ENCODE measurements around the gene MTERF4.

The MTERF4 gene

DNA sequence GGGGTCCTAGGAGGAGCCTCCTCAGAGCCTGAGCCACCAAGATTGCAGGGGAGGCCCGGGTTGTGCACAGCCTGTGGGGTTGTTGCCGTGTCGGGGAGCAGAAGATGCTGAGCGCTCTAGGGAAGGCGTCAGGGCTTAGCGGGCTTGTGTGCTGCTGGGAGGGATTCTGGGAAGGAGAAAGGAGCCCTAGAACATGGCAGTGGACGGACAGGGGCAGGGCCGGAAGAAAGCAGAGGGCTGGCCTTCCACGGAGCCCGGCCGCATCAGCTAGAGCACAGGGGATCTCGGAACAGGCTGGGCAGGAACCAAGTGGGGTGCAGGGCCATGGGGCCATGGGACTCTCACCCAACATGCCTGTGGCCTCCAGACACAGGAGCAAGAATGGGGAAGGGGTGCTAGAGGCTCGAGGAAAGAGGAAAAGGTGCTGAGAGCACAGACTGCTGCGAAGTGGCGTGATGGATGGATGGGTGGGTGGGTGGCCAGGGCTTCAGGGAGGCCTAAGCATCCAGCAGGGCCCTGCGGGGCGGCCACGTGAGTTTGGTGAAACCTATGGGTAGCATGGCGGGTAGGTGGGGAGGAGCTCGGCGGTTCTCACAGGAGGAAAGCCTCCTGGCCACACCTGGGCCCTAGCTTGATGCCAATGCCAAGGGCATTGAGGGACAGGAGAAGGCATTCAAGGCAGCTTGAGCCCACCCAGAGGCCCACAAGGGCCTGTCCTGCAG lies 35.8 kb downstream of the MTERF4 start:
- H3K27ac Mint-ChIP-seq, result peak overlapping the region in 1 of 2 donors; percentile 84
- H3K9me3 Mint-ChIP-seq, result no peaks in the 10 kb centered on the region
- DNase-seq (no peak), ATAC-seq (no peak)
- peaks cover 15% of the 10 kb centered on the region for H3K4me1 Mint-ChIP-seq
- H3K4me3 Mint-ChIP-seq, result no peak overlapping the region
- no peaks in the 10 kb centered on the region for H3K27me3 Mint-ChIP-seq

GRCh38 chr2:241065355-241065803 lies 36.7 kb downstream of the MTERF4 start:
- peaks cover 15% of the 10 kb centered on the region for H3K4me1 Mint-ChIP-seq
- no peak overlapping the region for H3K27ac Mint-ChIP-seq
- H3K9me3 Mint-ChIP-seq, result no peaks in the 10 kb centered on the region
- no peaks in the 10 kb centered on the region for H3K27me3 Mint-ChIP-seq
- ATAC-seq (no peak), DNase-seq (no peak)
- H3K4me3 Mint-ChIP-seq, result no peak overlapping the region

DNA sequence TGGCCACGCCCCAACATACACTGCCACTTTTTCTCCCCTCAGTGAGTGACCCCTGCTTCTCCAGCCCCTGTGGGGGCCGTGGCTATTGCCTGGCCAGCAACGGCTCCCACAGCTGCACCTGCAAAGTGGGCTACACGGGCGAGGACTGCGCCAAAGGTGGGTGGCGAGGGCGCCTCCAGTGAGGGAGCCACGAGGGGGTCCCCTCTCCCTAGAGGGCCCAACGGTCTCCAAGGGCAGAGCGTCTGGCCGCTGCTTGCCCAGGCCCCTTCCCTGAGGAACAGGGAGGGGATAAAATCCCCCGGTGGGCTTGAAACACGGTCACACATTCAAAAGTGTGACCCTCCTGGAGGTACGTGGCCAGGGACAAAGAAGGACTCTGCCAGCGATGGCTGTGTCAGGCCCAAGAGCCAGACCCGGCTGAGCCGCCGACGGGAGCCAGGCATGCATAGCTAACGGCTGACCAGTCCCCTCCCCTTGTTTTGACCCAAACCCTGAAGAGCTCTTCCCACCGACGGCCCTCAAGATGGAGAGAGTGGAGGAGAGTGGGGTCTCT lies 37.2 kb downstream of the MTERF4 start:
- Mint-ChIP-seq H3K4me1 (peaks cover 15% of the 10 kb centered on the region), H3K27ac (no peak overlapping the region), H3K27me3 (no peaks in the 10 kb centered on the region), H3K9me3 (no peaks in the 10 kb centered on the region), H3K4me3 (peak overlapping the region in 1 of 2 donors; percentile 15)
- ATAC-seq (no peak), DNase-seq (no peak)

- Mint-ChIP-seq H3K27me3 (no peaks in the 10 kb centered on the region), H3K9me3 (no peaks in the 10 kb centered on the region), H3K4me3 (peak overlapping the region; percentile 73 to 80), H3K4me1 (peaks cover 15% of the 10 kb centered on the region), H3K27ac (peak overlapping the region; percentile 30 to 94)
- peak; percentile 79 for ATAC-seq
- peak in 1 of 2 donors; percentile 53 for DNase-seq
Measured at GRCh38 chr2:241064008-241064801, 37.9 kb downstream of the MTERF4 start.

DNA sequence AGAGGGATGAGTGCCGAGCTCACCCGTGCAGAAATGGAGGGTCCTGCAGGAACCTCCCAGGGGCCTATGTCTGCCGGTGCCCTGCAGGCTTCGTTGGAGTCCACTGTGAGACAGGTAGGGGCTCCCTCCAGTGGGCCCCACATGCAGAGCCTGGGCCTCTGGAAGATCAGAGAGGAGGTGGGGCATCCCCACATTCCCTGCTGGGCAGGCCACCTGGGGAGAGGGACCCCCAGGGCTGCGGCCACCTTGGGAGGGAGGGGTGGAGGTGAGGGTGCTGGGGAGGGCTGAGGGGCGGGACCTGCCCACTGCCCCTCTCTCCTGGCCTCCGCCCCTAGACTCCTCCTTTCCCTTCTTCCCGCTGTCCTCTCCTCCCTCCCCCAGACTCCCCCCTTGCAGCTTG lies 38.5 kb downstream of the MTERF4 start:
- Mint-ChIP-seq H3K9me3 (no peaks in the 10 kb centered on the region), H3K4me3 (peak overlapping the region; percentile 73 to 80), H3K4me1 (peaks cover 15% of the 10 kb centered on the region), H3K27me3 (no peaks in the 10 kb centered on the region), H3K27ac (peak overlapping the region in 1 of 2 donors; percentile 89)
- peak in 1 of 2 donors; percentile 9 for DNase-seq
- ATAC-seq, result peak; percentile 40

GRCh38 chr2:241063093-241063551 lies 39.0 kb downstream of the MTERF4 start:
- H3K4me3 Mint-ChIP-seq, result no peak overlapping the region
- no peaks in the 10 kb centered on the region for H3K9me3 Mint-ChIP-seq
- no peak for ATAC-seq
- no peak for DNase-seq
- no peak overlapping the region for H3K27ac Mint-ChIP-seq
- H3K4me1 Mint-ChIP-seq, result peaks cover 15% of the 10 kb centered on the region
- H3K27me3 Mint-ChIP-seq, result no peaks in the 10 kb centered on the region

- Mint-ChIP-seq H3K9me3 (no peaks in the 10 kb centered on the region), H3K4me1 (peaks cover 15% of the 10 kb centered on the region), H3K27ac (no peak overlapping the region), H3K27me3 (no peaks in the 10 kb centered on the region), H3K4me3 (no peak overlapping the region)
- no peak for DNase-seq
- ATAC-seq, result no peak
Measured at GRCh38 chr2:241062389-241063092, 39.5 kb downstream of the MTERF4 start.

DNA sequence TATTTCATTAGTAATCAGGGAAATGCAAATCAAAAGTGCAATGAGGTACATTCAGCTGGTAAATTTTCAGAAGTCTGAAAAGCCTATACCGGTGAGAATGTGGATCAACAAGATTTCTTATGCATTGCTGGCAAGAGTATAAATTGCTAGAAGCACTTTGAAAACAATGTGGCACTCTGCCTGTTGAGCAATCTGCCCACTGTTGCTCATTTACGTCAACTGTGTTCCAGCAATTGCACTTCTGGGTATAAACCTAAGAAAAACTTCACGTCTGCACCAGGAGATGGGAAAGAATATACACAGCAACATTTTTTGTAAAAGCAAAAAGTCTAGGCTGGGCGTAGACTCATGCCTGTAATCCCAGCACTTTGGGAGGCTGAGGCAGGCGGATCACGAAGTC lies 40.8 kb downstream of the MTERF4 start:
- Mint-ChIP-seq H3K27me3 (no peaks in the 10 kb centered on the region), H3K4me3 (no peak overlapping the region), H3K27ac (no peak overlapping the region), H3K9me3 (no peaks in the 10 kb centered on the region), H3K4me1 (peaks cover 15% of the 10 kb centered on the region)
- ATAC-seq (no peak), DNase-seq (no peak)

GRCh38 chr2:241053576-241054251 lies 48.4 kb downstream of the MTERF4 start:
- Mint-ChIP-seq H3K27ac (peak overlapping the region in 1 of 2 donors; percentile 28), H3K9me3 (no peaks in the 10 kb centered on the region)

GRCh38 chr2:241052677-241053360 lies 49.3 kb downstream of the MTERF4 start:
- DNase-seq (peak in 1 of 2 donors; percentile 6), ATAC-seq (peak; percentile 39)
- H3K27ac Mint-ChIP-seq, result no peak overlapping the region
- no peaks in the 10 kb centered on the region for H3K9me3 Mint-ChIP-seq
- H3K27me3 Mint-ChIP-seq, result no peaks in the 10 kb centered on the region
- H3K4me3 Mint-ChIP-seq, result no peak overlapping the region
- H3K4me1 Mint-ChIP-seq, result peaks cover 5% of the 10 kb centered on the region

More at GRCh38 chr2:241053576-241054251, 48.4 kb downstream of the MTERF4 start:
- no peak overlapping the region for H3K4me3 Mint-ChIP-seq
- H3K4me1 Mint-ChIP-seq, result peaks cover 5% of the 10 kb centered on the region
- no peak for DNase-seq
- ATAC-seq, result no peak
- no peaks in the 10 kb centered on the region for H3K27me3 Mint-ChIP-seq

GRCh38 chr2:241051578-241052487 lies 50.3 kb downstream of the MTERF4 start:
- Mint-ChIP-seq H3K27ac (no peak overlapping the region), H3K27me3 (no peaks in the 10 kb centered on the region), H3K4me3 (no peak overlapping the region), H3K9me3 (no peaks in the 10 kb centered on the region), H3K4me1 (peaks cover 5% of the 10 kb centered on the region)
- DNase-seq (peak in 1 of 2 donors; percentile 7), ATAC-seq (no peak)

DNA sequence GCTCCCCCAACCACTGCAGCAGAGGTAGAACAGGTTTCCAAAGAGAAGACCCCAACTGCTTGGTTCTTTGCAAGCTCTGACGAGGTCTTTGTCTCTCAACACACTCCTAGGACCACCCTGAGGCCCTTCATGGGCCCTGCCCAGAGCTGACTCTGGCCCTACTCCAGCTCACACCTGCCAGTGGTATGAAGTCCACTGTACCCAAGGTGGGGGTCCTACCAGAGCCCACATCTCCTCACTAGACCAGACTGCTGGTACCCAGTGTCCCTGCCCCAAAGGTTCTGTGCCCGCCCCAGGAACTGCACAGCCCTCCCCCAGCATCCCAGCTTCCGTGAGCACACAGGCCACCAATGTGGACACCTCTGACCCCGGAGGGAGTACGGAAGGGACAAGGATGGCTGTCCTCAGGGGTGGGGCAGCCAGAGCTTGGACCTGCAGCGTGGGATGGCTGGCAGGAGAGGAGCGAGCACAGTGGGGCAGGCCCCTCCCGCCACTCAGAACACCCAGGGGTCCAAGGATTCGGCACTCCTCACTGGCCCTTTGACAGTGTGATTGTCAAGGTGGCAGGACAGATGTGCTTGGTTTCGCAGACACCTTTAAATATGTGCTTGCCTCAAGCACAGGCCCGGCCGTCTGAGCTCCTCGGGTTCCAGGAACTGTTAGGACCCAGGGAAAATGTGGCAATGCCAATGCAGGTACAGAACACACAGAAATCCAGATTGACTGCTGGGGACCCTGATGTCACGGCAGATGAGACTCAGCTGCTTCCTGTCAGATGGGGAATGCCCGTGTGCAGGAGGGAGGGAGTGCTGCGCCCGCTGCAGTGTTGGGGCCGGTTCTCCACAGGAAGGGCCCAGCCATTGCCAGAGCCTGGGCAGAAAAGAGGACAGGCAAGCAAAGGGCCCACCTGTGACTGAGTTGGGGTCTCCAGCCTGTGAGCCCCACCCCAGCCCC lies 51.2 kb downstream of the MTERF4 start:
- no peak overlapping the region for H3K4me3 Mint-ChIP-seq
- DNase-seq (peak in 1 of 2 donors; percentile 8), ATAC-seq (peak; percentile 78)
- peak overlapping the region in 1 of 2 donors; percentile 71 for H3K27ac Mint-ChIP-seq
- H3K27me3 Mint-ChIP-seq, result no peaks in the 10 kb centered on the region
- no peaks in the 10 kb centered on the region for H3K9me3 Mint-ChIP-seq
- peaks cover 5% of the 10 kb centered on the region for H3K4me1 Mint-ChIP-seq
